ENCODE data around the gene ZNF165. TPM values are rescaled to one million over a fixed set of nuclear protein-coding genes. Genes with fewer than 3 reads are reported as not detected.

Gene ZNF165
- total RNA-seq, 1 donor from 2014 or later, result 1.4 TPM

GRCh38 chr6:28134015-28134414 lies 53.6 kb downstream of the ZNF165 start:
- peak; percentile 24 for DNase-seq (ENCODE audit: low spot score)
- Mint-ChIP-seq H3K4me3 (ENCODE audit: unreplicated experiment) (peak overlapping the region; percentile 52), H3K9me3 (ENCODE audit: unreplicated experiment) (no peaks in the 10 kb centered on the region), H3K27ac (ENCODE audit: unreplicated experiment) (no peak overlapping the region), H3K36me3 (ENCODE audit: low read depth, unreplicated experiment) (peaks cover 7% of the 10 kb centered on the region), H3K27me3 (ENCODE audit: unreplicated experiment) (peaks cover 2% of the 10 kb centered on the region), H3K4me1 (ENCODE audit: unreplicated experiment) (peaks cover 24% of the 10 kb centered on the region)
- TF ChIP-seq CTCF (IDR thresholded peaks at IDR 0.05; ENCODE audit: unreplicated experiment), result no peak

GRCh38 chr6:28134716-28135115 lies 54.3 kb downstream of the ZNF165 start:
- peaks cover 24% of the 10 kb centered on the region for H3K4me1 Mint-ChIP-seq (ENCODE audit: unreplicated experiment)
- DNase-seq (ENCODE audit: low spot score), result no peak
- H3K4me3 Mint-ChIP-seq (ENCODE audit: unreplicated experiment), result peak overlapping the region; percentile 11

GRCh38 chr6:28135393-28135792 lies 55.0 kb downstream of the ZNF165 start:
- Mint-ChIP-seq H3K27me3 (ENCODE audit: unreplicated experiment) (peaks cover 2% of the 10 kb centered on the region), H3K27ac (ENCODE audit: unreplicated experiment) (peak overlapping the region; percentile 74), H3K36me3 (ENCODE audit: low read depth, unreplicated experiment) (peaks cover 6% of the 10 kb centered on the region), H3K4me3 (ENCODE audit: unreplicated experiment) (peak overlapping the region; percentile 95), H3K9me3 (ENCODE audit: unreplicated experiment) (no peaks in the 10 kb centered on the region), H3K4me1 (ENCODE audit: unreplicated experiment) (peaks cover 24% of the 10 kb centered on the region)
- no peak for DNase-seq (ENCODE audit: low spot score)
- no peak for TF ChIP-seq CTCF (IDR thresholded peaks at IDR 0.05; ENCODE audit: unreplicated experiment)

More at GRCh38 chr6:28134716-28135115, 54.3 kb downstream of the ZNF165 start:
- TF ChIP-seq CTCF (IDR thresholded peaks at IDR 0.05; ENCODE audit: unreplicated experiment), result no peak
- peak overlapping the region; percentile 25 for H3K27ac Mint-ChIP-seq (ENCODE audit: unreplicated experiment)
- peaks cover 7% of the 10 kb centered on the region for H3K36me3 Mint-ChIP-seq (ENCODE audit: low read depth, unreplicated experiment)
- peaks cover 2% of the 10 kb centered on the region for H3K27me3 Mint-ChIP-seq (ENCODE audit: unreplicated experiment)
- no peaks in the 10 kb centered on the region for H3K9me3 Mint-ChIP-seq (ENCODE audit: unreplicated experiment)

- peaks cover 3% of the 10 kb centered on the region for H3K36me3 Mint-ChIP-seq (ENCODE audit: low read depth, unreplicated experiment)
- H3K27me3 Mint-ChIP-seq (ENCODE audit: unreplicated experiment), result peaks cover 2% of the 10 kb centered on the region
- H3K4me3 Mint-ChIP-seq (ENCODE audit: unreplicated experiment), result peak overlapping the region; percentile 95
- H3K9me3 Mint-ChIP-seq (ENCODE audit: unreplicated experiment), result no peaks in the 10 kb centered on the region
- no peak for TF ChIP-seq CTCF (IDR thresholded peaks at IDR 0.05; ENCODE audit: unreplicated experiment)
- DNase-seq (ENCODE audit: low spot score), result peak; percentile 72
- H3K4me1 Mint-ChIP-seq (ENCODE audit: unreplicated experiment), result peaks cover 24% of the 10 kb centered on the region
- H3K27ac Mint-ChIP-seq (ENCODE audit: unreplicated experiment), result peak overlapping the region; percentile 93
Measured at GRCh38 chr6:28136585-28137504, 56.5 kb downstream of the ZNF165 start.

- TF ChIP-seq CTCF (IDR thresholded peaks at IDR 0.05; ENCODE audit: unreplicated experiment), result no peak
- H3K27ac Mint-ChIP-seq (ENCODE audit: unreplicated experiment), result peak overlapping the region; percentile 93
- H3K27me3 Mint-ChIP-seq (ENCODE audit: unreplicated experiment), result peaks cover 2% of the 10 kb centered on the region
- no peak for DNase-seq (ENCODE audit: low spot score)
- H3K4me3 Mint-ChIP-seq (ENCODE audit: unreplicated experiment), result peak overlapping the region; percentile 95
- peaks cover 3% of the 10 kb centered on the region for H3K36me3 Mint-ChIP-seq (ENCODE audit: low read depth, unreplicated experiment)
- no peaks in the 10 kb centered on the region for H3K9me3 Mint-ChIP-seq (ENCODE audit: unreplicated experiment)
- H3K4me1 Mint-ChIP-seq (ENCODE audit: unreplicated experiment), result peaks cover 29% of the 10 kb centered on the region
Measured at GRCh38 chr6:28137505-28137981, 57.2 kb downstream of the ZNF165 start.

Measured in endothelial cell (in vitro differentiated cells).